HG03066 (cell line): ENCODE measurements around the gene CYP2B6.
"Not testable (repeated sequence)": the region's sequence is repeated elsewhere in the genome, so short reads cannot be mapped to it uniquely, and the experiment has no call there.

Source experiments
- ATAC-seq: cut with Tn5 transposase; IDR thresholded peaks from one replicate; pipeline ENCODE4 v1.9.1; 2021; ENCODE audit warnings: low read depth; ENCODE audit not compliant: unreplicated experiment

CYP2B6 gene

GRCh38 chr19:40979759-40980158, 11.3 kb upstream of the CYP2B6 start:
- ATAC-seq = not testable (repeated sequence)

DNA sequence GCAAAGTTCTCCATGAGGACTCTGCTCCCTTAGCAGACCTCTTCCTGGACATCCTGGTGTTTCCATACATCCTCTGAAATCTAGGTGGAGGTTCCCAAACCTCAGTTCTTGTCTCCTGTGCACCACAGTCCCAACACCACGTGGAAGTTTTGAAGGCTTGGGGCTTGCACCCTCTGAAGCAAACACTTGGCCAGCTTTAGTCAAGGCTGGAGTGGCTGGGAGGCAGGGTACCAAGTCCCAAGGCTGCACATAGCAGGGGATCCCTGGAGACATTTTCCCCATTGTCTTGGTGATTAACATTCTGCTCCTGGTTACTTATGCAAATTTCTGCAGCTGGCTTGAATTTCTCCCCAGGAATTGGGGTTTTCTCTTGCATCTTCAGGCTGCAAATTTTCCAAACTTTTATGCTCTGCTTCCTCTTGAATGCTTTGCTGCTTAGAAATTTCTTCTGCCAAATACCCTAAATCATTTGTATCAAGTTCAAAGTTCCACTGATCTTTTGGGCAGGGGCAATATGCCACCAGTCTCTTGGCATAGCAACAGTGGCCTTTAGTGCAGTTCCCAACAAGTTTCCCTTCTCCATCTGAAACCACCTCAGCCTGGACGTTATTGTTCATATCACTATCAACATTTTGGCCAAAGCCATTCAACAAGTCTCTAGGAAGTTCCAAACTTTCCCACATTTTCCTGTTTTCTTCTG, 10.2 kb upstream of the CYP2B6 start:
- not testable (repeated sequence) for ATAC-seq

GRCh38 chr19:40981591-40981990, 9.5 kb upstream of the CYP2B6 start:
- no peak for ATAC-seq

- no peak for ATAC-seq
These were observed 8.4 kb upstream of the CYP2B6 start for GRCh38 chr19:40982594-40983101.

GRCh38 chr19:40989453-40989852, 1.6 kb upstream of the CYP2B6 start:
- no peak for ATAC-seq

DNA sequence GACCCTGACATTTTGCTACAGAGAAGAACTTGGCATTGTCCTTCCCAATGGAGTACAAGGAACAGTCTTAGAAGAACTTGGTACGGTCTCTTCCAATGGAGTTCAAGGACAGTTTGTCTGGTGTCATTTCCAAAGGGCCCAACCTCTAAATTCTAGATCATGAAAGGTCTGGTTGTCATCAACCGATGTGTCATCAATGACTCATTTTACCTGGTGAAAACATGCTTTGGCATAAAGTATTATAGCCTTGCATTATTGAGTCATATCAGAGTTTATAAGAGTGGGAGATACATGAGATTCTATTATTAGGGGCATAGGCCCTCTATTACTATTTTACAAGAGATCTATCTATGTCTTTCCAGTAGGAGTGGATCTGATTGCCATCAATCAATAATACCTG, 4.3 kb downstream of the CYP2B6 start:
- no peak for ATAC-seq

- not testable (repeated sequence) for ATAC-seq
These were observed 7.9 kb downstream of the CYP2B6 start for GRCh38 chr19:40999018-40999417.

DNA sequence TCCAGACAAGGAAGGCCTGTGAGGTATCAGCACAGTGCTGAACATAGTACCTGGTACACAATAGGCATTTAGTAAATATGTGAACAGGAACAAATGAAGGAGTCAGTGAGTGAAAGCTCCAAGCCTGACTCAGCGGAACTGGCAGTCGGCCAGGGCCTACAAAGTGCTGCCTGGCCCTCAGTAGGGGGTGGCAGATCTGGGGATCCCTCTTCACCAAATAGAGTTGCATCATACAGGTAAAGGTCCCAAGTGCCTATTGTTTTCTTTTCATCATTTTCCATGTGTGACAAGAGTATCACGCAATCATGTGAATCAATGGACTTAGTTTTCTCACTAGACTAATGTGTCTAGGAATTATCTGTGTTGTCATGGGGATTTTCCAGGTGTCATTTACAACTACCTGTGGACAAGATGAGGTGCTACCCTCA, 9.2 kb downstream of the CYP2B6 start:
- no peak for ATAC-seq

- ATAC-seq = no peak
These were observed 10.3 kb downstream of the CYP2B6 start for GRCh38 chr19:41001243-41001971.

DNA sequence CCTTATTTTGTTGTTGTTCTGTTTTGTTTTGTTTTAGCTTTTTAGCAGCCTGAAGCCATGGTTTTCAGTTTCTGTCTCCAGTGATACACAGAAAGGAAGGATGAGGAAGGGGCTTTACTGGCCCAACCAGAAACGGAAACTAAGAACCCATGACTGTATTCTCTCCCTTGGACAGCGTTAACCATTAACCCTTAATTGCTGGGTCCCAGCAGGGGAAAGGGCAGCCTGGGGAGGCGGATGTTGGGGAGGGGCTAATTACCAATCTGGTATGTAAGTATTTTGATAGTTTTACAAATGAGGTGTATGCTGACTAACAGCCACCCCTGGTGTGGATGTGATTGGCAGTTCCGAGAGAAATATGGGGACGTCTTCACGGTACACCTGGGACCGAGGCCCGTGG, 12.6 kb downstream of the CYP2B6 start:
- ATAC-seq = not testable (repeated sequence)

- no peak for ATAC-seq
These were observed 18.7 kb downstream of the CYP2B6 start for GRCh38 chr19:41009700-41010235.

GRCh38 chr19:41013359-41013758, 22.3 kb downstream of the CYP2B6 start:
- ATAC-seq = no peak

DNA sequence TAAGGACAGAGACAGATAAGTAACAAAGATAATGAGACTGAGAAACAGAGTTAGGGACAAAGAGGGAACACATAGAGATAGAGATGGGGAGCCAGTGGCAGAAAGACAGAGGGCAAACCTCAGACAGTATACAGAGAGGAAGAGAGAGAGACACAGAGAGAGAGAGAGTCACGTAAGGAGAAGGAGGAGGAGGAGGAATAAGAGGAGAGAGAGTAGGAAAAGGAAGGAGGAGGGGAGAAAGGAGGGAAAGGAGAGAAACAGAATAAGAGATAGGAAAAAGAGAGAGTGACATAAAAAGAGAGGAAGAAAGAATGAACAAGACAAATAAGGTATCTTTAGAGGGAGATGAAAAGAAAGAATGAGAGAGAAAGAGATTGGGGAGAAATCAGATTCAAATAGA, 23.6 kb downstream of the CYP2B6 start:
- no peak for ATAC-seq

DNA sequence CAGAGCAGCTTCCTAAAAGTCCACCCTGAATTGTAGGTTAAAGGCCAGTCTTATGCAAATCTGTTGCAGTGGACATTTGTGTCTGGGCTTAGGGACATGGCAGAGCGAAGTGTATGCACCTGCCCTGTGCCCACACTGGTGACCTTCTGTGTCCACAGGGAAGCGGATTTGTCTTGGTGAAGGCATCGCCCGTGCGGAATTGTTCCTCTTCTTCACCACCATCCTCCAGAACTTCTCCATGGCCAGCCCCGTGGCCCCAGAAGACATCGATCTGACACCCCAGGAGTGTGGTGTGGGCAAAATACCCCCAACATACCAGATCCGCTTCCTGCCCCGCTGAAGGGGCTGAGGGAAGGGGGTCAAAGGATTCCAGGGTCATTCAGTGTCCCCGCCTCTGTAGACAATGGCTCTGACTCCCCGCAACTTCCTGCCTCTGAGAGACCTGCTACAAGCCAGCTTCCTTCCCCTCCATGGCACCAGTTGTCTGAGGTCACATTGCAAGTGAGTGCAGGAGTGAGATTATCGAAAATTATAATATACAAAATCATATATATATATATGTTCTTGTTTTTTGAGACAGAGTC, 25.5 kb downstream of the CYP2B6 start:
- no peak for ATAC-seq

DNA sequence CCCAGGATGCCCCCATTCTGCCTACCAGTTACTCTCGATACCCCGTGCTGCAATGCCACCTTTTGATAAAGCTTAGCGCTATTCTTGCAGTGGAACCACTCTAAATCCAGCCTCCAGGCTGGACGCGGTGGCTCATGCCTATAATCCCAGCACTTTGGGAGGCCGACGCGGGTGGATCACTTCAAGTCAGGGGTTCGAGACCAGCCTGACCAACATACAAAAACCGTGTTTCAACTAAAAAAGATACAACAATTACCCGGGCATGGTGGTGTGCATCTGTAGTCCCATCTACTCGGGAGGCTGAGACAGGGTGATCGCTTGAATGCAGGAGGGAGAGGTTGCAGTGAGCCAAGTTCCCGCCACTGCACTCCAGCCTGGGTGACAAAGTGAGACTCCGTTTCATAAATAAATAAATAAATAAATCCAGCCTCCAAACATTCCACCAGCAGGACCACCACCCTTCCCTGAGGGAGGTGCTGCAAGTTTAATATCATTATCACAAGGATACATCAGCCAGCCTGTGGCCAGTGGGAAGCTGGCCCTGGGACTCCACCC, 27.7 kb downstream of the CYP2B6 start:
- no peak for ATAC-seq

GRCh38 chr19:41019346-41019745, 28.3 kb downstream of the CYP2B6 start:
- ATAC-seq = no peak

- ATAC-seq = no peak
These were observed 32.1 kb downstream of the CYP2B6 start for GRCh38 chr19:41023193-41023592.

GRCh38 chr19:41025411-41025810, 34.3 kb downstream of the CYP2B6 start:
- ATAC-seq = no peak

DNA sequence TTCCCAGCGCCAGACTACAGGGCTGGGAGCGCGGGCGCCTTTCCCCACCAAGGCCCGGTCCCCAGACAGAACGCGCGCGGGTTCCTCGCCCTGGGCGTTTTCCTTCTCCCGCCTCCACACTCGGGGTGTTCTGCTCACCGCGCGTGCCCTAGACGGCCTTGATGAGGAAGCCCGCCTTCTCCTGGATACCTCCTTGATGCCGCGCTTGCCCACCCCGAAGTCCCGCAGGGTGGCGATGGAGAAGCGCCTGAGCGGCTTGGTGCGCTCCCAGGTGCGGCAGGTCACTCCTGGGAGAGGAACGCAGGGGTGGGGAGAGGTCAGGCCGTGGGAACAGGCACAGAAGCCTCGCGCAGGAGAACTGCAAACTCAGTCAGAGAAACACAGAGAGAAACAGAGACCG, 34.8 kb downstream of the CYP2B6 start:
- ATAC-seq = no peak

DNA sequence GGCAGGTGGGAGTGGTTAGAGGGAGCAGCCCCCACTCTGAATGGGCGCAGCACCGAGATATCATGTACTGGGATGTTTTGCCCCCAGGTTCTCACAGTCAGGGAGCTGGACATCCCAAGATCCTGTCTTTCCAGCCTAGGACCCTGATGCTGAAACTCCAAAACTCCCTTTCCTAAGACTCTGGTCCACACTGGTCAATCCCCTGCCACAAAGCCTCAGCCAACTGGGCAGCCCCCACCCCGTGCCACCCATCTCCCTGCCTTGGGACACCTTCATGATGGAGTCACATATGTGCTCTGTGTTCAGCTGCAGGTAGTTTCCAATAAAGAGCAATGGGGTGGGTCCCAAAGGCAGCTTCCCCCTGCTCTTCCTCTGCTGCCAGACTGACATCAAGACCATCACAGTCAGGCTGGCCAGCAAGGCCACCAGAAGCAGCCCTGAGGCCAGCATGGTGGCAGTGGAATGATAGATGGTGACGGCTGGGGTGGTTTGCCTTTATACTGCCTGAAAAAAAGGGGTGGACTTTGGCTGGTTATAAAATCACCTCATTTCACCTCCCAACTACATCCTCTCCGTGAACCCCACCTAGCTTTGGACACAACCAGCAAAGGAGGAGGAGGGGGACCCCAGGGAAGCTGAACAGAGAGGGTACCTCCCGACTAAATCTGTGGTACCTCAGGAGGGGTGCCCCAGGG, 36.3 kb downstream of the CYP2B6 start:
- ATAC-seq = no peak
